ENCODE measurements around the gene DUT. TPM values are rescaled to one million over a fixed set of nuclear protein-coding genes. Genes with fewer than 3 reads are reported as not detected.

The DUT gene
- total RNA-seq, 2 experiments from 2014 or later = 60.7 to 65.3 TPM

GRCh38 chr15:48283396-48284145 lies 47.7 kb upstream of the DUT start:
- POLR2A ChIA-PET = interaction anchor here (0.5 kb wide), 1 partner anchor 25 kb away, joined by 3 read pairs; no protein-coding TSS in a partner anchor
- CTCF ChIA-PET = no interaction called here
- Histone ChIP-seq H3K4me1 (ENCODE audit: insufficient read depth, low read length) (peaks cover 3% of the 10 kb centered on the region), H3K4me3 (ENCODE audit: low read length) (no peak overlapping the region), H3K36me3 (ENCODE audit: insufficient read depth, low read length) (no peaks in the 10 kb centered on the region), H3K27me3 (ENCODE audit: control insufficient read depth in 1 of 2, insufficient read depth in 2 of 2, low read length in 2 of 2) (peaks cover 0 to 4% of the 10 kb centered on the region in 2 experiments), H3K9me3 (ENCODE audit: control insufficient read depth in 1 of 2, insufficient read depth in 1 of 2, low read length in 2 of 2) (no peaks in the 10 kb centered on the region), H3K27ac (ENCODE audit: low read depth in 1 of 2, low read length in 2 of 2) (no peak overlapping the region)
- Mint-ChIP-seq H3K36me3 (ENCODE audit: low read depth) (no peaks in the 10 kb centered on the region), H3K4me1 (ENCODE audit: low read depth) (no peaks in the 10 kb centered on the region), H3K9me3 (no peaks in the 10 kb centered on the region), H3K27me3 (peaks cover 7% of the 10 kb centered on the region), H3K4me3 (no peak overlapping the region), H3K27ac (no peak overlapping the region)
- ATAC-seq (ENCODE audit: poor library complexity) (no peak), DNase-seq (no peak)
- intact Hi-C loops (cut with DNase I, micrococcal nuclease) = loop anchor here in 1 of 2 experiments (10.0 kb wide), 1 partner anchor 169 kb away; no protein-coding TSS in a partner anchor
- no peak for TF ChIP-seq CTCF (IDR thresholded peaks at IDR 0.05)

- H3K27ac ChIP-seq (ENCODE audit: low read depth in 1 of 2, low read length in 2 of 2) = no peak overlapping the region
- Mint-ChIP-seq H3K4me3 (no peak overlapping the region), H3K36me3 (ENCODE audit: low read depth) (no peaks in the 10 kb centered on the region), H3K27me3 (peaks cover 7% of the 10 kb centered on the region), H3K4me1 (ENCODE audit: low read depth) (no peaks in the 10 kb centered on the region), H3K27ac (no peak overlapping the region), H3K9me3 (no peaks in the 10 kb centered on the region)
- no peaks in the 10 kb centered on the region for H3K9me3 ChIP-seq (ENCODE audit: control insufficient read depth in 1 of 2, insufficient read depth in 1 of 2, low read length in 2 of 2)
- H3K36me3 ChIP-seq (ENCODE audit: insufficient read depth, low read length) = no peaks in the 10 kb centered on the region
- peaks cover 0 to 4% of the 10 kb centered on the region in 2 experiments for H3K27me3 ChIP-seq (ENCODE audit: control insufficient read depth in 1 of 2, insufficient read depth in 2 of 2, low read length in 2 of 2)
- peak; percentile 82 for TF ChIP-seq CTCF (IDR thresholded peaks at IDR 0.05)
- no peak overlapping the region for H3K4me3 ChIP-seq (ENCODE audit: low read length)
- intact Hi-C loops (cut with DNase I, micrococcal nuclease) = loop anchor here (5.0 to 10.0 kb wide), 4 partner anchors 171 to 1973 kb away; no protein-coding TSS in a partner anchor
- DNase-seq (peak in 10 of 14 experiments; percentile 4 to 69 (median 16)), ATAC-seq (ENCODE audit: poor library complexity) (no peak)
- peaks cover 3% of the 10 kb centered on the region for H3K4me1 ChIP-seq (ENCODE audit: insufficient read depth, low read length)
- POLR2A ChIA-PET = no interaction called here
- CTCF ChIA-PET = interaction anchor here (1.4 to 1.7 kb wide), 2 partner anchors 9 to 11 kb away, joined by 4 to 8 read pairs; no protein-coding TSS in a partner anchor
Observed at GRCh38 chr15:48285329-48286214, 45.7 kb upstream of the DUT start.

DNA sequence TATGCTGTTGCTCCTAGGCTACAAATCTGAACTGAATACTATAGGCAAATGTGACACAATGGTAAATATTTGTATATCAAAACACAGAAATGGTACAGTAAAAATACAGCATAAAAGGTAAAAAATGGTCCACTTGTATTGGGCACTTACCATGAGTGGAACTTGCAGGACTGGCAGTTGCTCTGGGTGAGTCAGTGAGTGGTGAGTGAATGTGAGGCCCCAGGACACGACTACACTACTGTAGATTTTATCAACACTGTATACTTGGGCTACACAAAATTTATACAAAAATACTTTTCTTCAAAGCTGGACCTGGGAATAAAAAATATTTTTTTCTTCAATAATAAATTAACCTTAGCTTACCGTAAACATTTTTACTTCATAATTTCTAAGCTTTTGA lies 41.6 kb upstream of the DUT start:
- DNase-seq (no peak), ATAC-seq (ENCODE audit: poor library complexity) (no peak)
- POLR2A ChIA-PET = no interaction called here
- Histone ChIP-seq H3K9me3 (ENCODE audit: control insufficient read depth in 1 of 2, insufficient read depth in 1 of 2, low read length in 2 of 2) (no peaks in the 10 kb centered on the region), H3K27ac (ENCODE audit: low read depth in 1 of 2, low read length in 2 of 2) (no peak overlapping the region), H3K4me1 (ENCODE audit: insufficient read depth, low read length) (peaks cover 3% of the 10 kb centered on the region), H3K36me3 (ENCODE audit: insufficient read depth, low read length) (no peaks in the 10 kb centered on the region), H3K4me3 (ENCODE audit: low read length) (no peak overlapping the region), H3K27me3 (ENCODE audit: control insufficient read depth in 1 of 2, insufficient read depth in 2 of 2, low read length in 2 of 2) (peaks cover 0 to 4% of the 10 kb centered on the region in 2 experiments)
- no peak for TF ChIP-seq CTCF (IDR thresholded peaks at IDR 0.05)
- Mint-ChIP-seq H3K27me3 (peaks cover 7% of the 10 kb centered on the region), H3K36me3 (ENCODE audit: low read depth) (no peaks in the 10 kb centered on the region), H3K9me3 (no peaks in the 10 kb centered on the region), H3K27ac (no peak overlapping the region), H3K4me1 (ENCODE audit: low read depth) (no peaks in the 10 kb centered on the region), H3K4me3 (no peak overlapping the region)
- CTCF ChIA-PET = interaction anchor here (0.5 kb wide), 1 partner anchor 24 kb away, joined by 3 read pairs; no protein-coding TSS in a partner anchor
- intact Hi-C loops (cut with DNase I, micrococcal nuclease) = loop anchor here (5.0 to 10.0 kb wide), 4 partner anchors 175 to 1977 kb away; no protein-coding TSS in a partner anchor
